Right atrium auricular region (tissue), 2 donors: ENCODE measurements around the gene CROCC2. TPM values are rescaled to one million over a fixed set of nuclear protein-coding genes. Genes with fewer than 3 reads are reported as not detected.

Source experiments
- DNase-seq: peaks from one replicate; pipeline ENCODE4 v3.0.0-alpha.2; 2019; ENCODE audit warnings: low spot score
- H3K27ac ChIP-seq, 2 donors: fragments of 200-600 bp; sonication (generic); 1 replicate in 1 of 2; 2 replicates in 1 of 2; pipeline ENCODE4 v1.5.1; 2016 to 2019
- H3K27me3 ChIP-seq, 2 donors: fragments of 200-600 bp; sonication (generic); one replicate each; pipeline versions ENCODE4 v1.5.1 to v1.6.0; 2017 to 2019
- H3K36me3 ChIP-seq: fragments of 200-600 bp; sonication (generic); one replicate; pipeline ENCODE4 v1.5.1; 2016
- H3K4me1 ChIP-seq, 2 donors: fragments of 200-600 bp; sonication (generic); one replicate each; pipeline versions ENCODE4 v1.5.1 to v1.6.0; 2017 to 2019
- H3K4me3 ChIP-seq, 2 donors: fragments of 200-600 bp; sonication (generic); 1 replicate in 1 of 2; 2 replicates in 1 of 2; pipeline ENCODE4 v1.5.1; 2017 to 2019; ENCODE audit warnings: mild to moderate bottlenecking in 1 of 2, moderate library complexity in 1 of 2
- H3K9me3 ChIP-seq, 2 donors: fragments of 200-600 bp; sonication (generic); one replicate each; pipeline ENCODE4 v1.5.1; 2019
- total RNA-seq, 2 donors: library from RNA; depleted of rRNA; stranded (reverse); fragments of >200 nt; gene quantifications; one replicate each; pipeline ENCODE4 v1.1.0, GENCODE V29; 2016
- TF ChIP-seq, protein P1 (sequence below), 2 donors: fragments of 200-600 bp; sonication (generic); IDR thresholded peaks; one replicate each; pipeline ENCODE4 v1.5.1; 2019; ENCODE audit warnings: antibody characterized with exemption in 2 of 2

The CROCC2 gene
- total RNA-seq, 2 donors from 2014 or later = not detected

DNA sequence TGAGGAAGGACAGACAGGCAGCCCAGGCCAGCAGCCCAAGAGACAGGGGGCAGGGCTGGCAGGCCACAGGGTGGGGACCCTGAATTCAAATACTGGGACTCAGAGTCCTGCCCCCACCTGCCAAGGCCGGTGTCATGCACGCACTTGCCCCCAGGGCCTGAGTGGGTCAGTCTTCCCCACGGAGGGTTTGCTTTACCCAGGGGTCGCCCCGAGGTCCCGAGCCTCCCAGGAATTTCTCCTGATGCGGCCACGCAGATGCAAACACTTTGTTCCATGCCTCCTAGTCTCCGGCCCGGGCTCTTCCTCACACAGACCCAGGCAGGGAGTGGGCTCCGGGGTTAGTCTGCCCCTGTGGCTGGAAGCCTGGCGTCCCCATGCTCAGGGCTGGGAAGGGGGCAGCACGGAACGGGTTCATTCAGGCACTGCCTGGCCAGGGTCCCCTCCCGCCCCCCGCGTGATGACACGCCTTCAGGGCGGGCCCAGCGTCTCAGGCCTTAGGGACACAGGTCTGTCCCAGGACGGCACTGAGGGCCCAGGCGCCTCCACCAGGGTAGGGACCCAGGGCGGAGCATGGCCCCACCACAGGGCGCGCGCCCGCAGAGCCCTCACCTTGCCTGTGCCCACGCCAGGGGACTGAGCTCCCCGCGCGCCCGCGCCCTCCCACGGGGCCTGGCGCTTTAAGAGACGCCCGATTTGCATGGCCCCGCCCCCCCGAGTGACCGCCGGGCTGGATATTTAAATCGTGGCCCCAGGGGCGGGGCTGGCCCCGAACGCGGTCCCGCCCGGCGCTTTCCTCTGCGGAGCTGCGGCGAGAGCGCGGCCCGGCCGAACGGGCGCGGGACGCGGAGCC, 91.9 kb downstream of the CROCC2 start, which contains the start of gene SNED1:
SNED1 (plus strand) TSS at position 763 of the 850 bp plus-strand sequence. CDS start 220 bp downstream, outside the sequence.
- H3K4me1 ChIP-seq = peaks cover 0 to 43% of the 10 kb centered on the region in 2 donors

DNA sequence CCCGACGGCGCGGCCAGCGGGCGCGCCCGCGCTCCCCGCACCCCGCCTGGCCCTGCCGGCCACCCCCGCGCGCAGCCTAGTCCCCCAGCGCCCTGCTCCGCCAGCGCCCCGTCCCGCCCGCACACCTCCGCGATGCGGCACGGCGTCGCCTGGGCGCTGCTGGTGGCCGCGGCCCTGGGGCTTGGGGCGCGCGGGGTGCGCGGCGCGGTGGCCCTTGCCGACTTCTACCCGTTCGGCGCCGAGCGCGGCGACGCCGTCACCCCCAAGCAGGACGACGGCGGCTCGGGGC, 92.5 kb downstream of the CROCC2 start:
- Histone ChIP-seq H3K27me3 (no peaks in the 10 kb centered on the region), H3K4me3 (peak overlapping the region; percentile 62 to 71), H3K27ac (peak overlapping the region; percentile 51 to 71), H3K4me1 (peaks cover 0 to 43% of the 10 kb centered on the region in 2 donors), H3K9me3 (peaks cover 6% of the 10 kb centered on the region in 2 donors), H3K36me3 (peaks cover 3% of the 10 kb centered on the region)
- TF ChIP-seq, protein P1, sequence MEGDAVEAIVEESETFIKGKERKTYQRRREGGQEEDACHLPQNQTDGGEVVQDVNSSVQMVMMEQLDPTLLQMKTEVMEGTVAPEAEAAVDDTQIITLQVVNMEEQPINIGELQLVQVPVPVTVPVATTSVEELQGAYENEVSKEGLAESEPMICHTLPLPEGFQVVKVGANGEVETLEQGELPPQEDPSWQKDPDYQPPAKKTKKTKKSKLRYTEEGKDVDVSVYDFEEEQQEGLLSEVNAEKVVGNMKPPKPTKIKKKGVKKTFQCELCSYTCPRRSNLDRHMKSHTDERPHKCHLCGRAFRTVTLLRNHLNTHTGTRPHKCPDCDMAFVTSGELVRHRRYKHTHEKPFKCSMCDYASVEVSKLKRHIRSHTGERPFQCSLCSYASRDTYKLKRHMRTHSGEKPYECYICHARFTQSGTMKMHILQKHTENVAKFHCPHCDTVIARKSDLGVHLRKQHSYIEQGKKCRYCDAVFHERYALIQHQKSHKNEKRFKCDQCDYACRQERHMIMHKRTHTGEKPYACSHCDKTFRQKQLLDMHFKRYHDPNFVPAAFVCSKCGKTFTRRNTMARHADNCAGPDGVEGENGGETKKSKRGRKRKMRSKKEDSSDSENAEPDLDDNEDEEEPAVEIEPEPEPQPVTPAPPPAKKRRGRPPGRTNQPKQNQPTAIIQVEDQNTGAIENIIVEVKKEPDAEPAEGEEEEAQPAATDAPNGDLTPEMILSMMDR (IDR thresholded peaks at IDR 0.05) = no peak
- DNase-seq = no peak

More for the DNA sequence above, 91.9 kb downstream of the CROCC2 start, which contains the start of gene SNED1:
- Histone ChIP-seq H3K9me3 (peaks cover under 1% of the 10 kb centered on the region in 2 donors), H3K27me3 (no peaks in the 10 kb centered on the region), H3K4me3 (peak within 1 kb of the TSS; percentile 62 to 71), H3K36me3 (no peaks in the 10 kb centered on the region), H3K27ac (peak within 1 kb of the TSS; percentile 80 to 83)
- DNase-seq = peak; percentile 93
- TF ChIP-seq, protein P1 (IDR thresholded peaks at IDR 0.05) = no peak

DNA sequence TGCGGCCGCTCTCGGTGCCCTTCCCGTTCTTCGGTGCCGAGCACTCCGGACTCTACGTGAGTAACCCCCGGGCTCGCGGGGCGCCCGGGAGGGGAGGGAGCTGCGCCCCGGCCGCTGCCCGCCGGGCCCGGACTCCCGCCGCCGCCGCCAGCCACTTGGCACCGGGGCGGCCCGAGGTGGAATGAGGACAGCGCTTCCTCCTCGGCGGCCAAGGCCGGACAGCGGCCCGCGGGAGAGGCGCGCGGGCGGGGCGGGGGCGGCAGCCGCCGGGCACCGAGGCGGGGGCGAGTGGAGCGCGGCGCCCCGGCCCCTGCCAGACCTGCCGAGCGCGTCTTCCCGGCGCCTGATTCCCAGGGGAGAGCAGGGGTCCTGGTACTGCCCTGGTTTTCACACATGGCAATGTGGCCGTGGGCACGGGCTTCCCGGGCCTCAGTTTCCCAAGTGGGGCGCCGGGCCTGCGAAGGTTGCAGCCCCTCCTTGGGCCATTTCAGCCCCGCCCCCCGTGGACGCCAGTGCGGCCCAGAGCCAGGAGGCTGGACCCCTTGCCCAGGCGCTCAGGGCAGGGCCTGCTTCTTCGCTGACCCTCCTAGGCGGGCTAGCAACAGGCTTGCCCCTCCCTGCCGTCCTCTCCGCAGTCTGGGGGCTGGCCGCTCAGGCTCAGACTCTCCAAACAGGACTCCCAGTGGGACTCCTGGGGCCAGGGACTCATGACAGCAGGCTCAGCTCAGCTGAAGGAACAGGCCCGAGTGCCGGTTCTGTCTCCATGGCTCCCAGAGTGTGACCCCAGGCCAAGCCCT, 93.1 kb downstream of the CROCC2 start:
- H3K27me3 ChIP-seq = no peaks in the 10 kb centered on the region
- H3K4me3 ChIP-seq = peak overlapping the region; percentile 62 to 71
- H3K36me3 ChIP-seq = peaks cover 3% of the 10 kb centered on the region
- peak; percentile 59 for DNase-seq
- peak overlapping the region; percentile 51 to 71 for H3K27ac ChIP-seq
- H3K9me3 ChIP-seq = peaks cover 12% of the 10 kb centered on the region in 2 donors
- TF ChIP-seq, protein P1 (IDR thresholded peaks at IDR 0.05) = no peak
- H3K4me1 ChIP-seq = peaks cover 0 to 41% of the 10 kb centered on the region in 2 donors

DNA sequence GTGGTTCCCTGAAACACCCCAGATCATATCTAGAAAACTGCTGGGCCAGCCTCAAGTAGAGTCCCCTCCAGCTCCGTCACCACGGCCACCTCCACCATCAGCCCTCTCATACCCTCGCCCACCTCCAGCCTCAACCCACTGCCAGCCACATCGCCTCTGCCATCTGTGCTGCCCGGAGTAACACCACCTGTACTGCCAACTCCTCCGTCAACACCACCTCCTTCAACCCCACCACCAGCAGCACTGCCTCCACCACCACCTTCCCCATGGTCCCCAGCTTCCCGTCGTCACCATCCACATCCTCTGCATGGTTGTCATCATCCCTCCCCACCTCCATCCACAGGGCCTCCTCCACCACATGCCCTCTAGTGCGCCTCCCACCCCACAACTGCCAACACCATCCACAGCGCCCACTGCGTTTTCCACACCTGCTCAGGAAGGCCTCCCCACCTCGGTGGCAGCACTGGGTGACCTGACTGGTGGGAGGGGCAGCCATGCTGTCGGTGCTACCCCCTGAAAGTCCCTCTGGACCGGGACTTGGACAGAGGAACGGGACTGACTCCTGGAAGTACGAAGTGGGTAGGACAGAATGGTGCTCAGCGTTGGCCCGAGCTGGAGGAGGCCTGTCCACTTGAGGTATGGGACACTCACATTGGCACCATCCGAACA, 93.9 kb downstream of the CROCC2 start:
- Histone ChIP-seq H3K9me3 (peaks cover 12 to 20% of the 10 kb centered on the region in 2 donors), H3K4me1 (peaks cover 0 to 34% of the 10 kb centered on the region in 2 donors), H3K27me3 (no peaks in the 10 kb centered on the region), H3K4me3 (peak overlapping the region; percentile 62 to 71), H3K27ac (no peak overlapping the region), H3K36me3 (peaks cover 3% of the 10 kb centered on the region)
- TF ChIP-seq, protein P1 (IDR thresholded peaks at IDR 0.05) = no peak
- DNase-seq = peak; percentile 55

DNA sequence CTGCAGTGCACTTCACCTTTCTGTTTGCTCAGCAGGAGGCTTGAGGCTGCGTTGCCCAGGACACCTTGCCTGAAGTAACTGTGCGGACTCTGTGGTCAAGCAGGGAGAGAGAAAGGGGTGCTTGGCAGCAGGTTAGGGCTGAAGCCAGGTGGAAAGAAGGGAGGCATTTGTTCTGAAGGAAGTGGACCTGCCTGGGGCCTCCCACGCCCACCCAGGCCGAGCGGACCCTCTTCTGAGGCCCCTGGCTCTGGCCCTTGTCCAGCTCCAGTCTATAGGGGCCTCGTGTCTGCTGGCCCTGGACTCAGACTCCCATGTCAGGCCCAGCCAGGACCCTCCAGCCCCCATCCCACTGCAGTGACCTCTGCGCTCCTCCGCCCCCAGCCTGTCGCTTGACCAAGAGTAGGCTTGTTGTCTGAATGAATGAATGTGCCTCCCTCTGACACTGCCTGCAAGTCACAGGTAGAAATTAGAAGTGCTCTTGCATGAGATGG, 94.7 kb downstream of the CROCC2 start:
- TF ChIP-seq, protein P1 (IDR thresholded peaks at IDR 0.05) = no peak
- Histone ChIP-seq H3K27ac (no peak overlapping the region), H3K9me3 (peaks cover 12 to 27% of the 10 kb centered on the region in 2 donors), H3K4me1 (peaks cover 0 to 34% of the 10 kb centered on the region in 2 donors), H3K36me3 (peaks cover 3% of the 10 kb centered on the region), H3K27me3 (no peaks in the 10 kb centered on the region), H3K4me3 (no peak overlapping the region)
- DNase-seq = peak; percentile 53
